GM19395 (cell line): Measurements from ENCODE around the gene NAALADL1.

Experiments
- ATAC-seq: cut with Tn5 transposase; IDR thresholded peaks from one replicate; pipeline ENCODE4 v1.9.1; 2021; ENCODE audit warnings: mild to moderate bottlenecking, moderate library complexity; ENCODE audit not compliant: unreplicated experiment

NAALADL1 gene, protein sequence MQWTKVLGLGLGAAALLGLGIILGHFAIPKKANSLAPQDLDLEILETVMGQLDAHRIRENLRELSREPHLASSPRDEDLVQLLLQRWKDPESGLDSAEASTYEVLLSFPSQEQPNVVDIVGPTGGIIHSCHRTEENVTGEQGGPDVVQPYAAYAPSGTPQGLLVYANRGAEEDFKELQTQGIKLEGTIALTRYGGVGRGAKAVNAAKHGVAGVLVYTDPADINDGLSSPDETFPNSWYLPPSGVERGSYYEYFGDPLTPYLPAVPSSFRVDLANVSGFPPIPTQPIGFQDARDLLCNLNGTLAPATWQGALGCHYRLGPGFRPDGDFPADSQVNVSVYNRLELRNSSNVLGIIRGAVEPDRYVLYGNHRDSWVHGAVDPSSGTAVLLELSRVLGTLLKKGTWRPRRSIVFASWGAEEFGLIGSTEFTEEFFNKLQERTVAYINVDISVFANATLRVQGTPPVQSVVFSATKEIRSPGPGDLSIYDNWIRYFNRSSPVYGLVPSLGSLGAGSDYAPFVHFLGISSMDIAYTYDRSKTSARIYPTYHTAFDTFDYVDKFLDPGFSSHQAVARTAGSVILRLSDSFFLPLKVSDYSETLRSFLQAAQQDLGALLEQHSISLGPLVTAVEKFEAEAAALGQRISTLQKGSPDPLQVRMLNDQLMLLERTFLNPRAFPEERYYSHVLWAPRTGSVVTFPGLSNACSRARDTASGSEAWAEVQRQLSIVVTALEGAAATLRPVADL

DNA sequence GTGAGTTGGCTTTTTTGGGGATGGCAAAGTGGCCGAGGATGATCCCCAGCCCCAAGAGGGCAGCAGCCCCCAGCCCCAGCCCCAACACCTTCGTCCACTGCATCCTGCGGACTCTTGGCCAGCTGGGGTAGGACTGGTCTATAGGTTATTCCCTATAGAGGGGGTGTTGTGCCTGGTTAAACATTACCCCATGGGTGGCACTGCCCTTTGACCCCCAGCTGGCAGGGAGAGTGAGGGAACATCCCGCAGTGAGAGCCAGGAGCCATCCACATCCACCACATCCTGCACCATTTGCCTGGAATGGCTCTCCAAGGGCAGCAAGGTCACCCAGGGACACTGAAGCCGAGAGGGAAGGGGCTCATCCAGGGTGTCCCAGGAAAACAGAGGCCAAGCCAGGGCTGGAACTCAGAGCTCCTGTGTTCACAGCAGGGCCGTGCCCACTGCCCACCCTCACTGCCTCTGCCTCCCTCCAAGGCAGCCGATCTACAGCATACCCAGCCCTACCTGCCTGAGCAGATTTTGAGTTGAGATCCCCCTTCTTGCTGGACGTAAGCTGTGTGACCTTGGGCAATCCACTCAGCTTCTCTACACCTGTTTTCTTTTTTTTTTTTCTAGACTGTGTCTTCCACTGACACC lies at the start of gene NAALADL1:
TSS of gene NAALADL1 (minus strand) at position 135 of the 636 bp plus-strand sequence. CDS start at position 103, 32 bp downstream.
- no peak for ATAC-seq

DNA sequence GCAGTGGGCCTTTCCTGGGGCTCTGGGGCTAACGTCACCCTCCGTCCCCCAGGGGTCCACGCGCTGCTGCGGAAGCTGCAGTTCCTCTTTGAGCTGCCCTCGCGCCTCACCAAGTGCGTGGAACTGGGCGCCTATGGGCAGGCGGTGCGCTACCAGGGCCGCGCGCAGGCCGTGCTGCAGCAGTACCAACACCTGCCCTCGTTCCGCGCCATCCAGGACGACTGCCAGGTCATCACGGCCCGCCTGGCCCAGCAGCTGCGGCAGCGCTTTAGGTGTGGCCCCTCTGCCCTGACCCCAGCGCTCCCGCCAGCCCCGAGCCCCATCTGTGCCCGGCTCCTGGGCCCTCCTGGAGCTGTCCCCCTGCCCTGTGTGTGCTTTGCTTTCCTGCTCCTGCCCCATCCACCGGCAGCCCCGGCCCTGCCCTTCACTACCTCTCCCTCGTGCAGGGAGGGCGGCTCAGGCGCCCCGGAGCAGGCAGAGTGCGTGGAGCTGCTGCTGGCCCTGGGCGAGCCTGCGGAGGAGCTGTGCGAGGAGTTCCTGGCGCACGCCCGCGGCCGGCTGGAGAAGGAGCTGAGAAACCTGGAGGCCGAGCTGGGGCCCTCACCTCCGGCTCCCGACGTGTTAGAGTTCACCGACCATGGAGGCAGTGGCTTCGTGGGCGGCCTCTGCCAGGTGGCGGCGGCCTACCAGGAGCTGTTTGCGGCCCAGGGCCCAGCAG lies 49.6 kb upstream of the NAALADL1 start:
- ATAC-seq, result no peak

DNA sequence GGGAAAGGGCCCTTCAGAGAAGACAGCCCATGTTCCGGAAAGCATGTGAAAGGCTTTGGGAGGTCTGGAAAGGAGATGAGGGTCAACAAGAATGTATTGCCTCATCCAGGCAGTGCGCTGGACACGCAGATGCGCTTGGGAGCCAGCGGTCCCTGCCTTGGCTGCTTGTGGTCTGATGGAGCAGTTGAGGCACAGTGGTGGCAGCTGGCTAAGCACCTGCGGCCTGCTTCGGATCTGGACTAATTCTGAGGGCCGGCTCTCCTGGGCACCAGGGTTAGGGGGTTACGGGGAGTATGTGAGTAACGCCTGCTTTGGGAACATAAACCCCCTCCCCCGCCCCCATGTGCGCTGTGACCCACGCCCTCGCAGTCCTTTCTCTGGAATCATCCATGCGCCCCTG lies 48.7 kb upstream of the NAALADL1 start:
- no peak for ATAC-seq

DNA sequence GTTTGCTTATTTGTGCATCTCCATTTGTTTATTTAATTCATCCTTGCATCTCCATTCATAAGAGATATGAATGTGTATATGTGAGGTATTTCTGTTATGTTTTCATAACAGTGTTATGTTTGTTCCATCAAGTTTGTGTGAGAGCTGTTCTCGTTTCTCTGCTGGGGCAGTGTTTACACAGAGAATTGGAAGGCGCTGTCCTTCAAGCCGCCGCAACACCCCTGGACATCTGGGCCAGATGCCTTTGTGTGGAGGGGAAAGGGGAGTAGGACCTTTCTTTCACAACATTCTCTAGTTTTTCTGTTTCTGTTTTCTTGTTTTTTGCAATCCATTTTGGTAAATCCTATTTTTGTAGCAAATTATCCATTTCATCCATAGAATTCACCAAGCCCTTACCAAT lies 46.3 kb upstream of the NAALADL1 start:
- ATAC-seq, result no peak

DNA sequence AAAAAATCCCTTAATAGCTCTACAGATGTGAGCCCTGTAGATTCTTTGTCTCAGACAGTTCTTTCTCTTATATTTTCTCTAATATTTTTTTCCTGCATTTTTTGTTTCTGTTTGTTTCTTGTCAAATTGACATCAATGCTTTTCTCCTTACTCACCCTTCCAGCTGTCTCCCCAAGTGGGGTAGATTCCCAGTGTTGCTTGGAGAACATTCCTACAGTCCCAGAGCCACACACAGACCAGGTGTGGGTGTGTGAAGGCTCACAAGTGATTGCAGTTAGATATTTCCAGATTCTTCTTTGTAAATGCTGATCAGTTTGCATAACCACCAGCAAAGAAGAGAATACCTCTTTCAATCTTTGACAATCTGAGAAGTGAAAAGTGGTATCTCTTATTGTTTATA lies 45.1 kb upstream of the NAALADL1 start:
- no peak for ATAC-seq

DNA sequence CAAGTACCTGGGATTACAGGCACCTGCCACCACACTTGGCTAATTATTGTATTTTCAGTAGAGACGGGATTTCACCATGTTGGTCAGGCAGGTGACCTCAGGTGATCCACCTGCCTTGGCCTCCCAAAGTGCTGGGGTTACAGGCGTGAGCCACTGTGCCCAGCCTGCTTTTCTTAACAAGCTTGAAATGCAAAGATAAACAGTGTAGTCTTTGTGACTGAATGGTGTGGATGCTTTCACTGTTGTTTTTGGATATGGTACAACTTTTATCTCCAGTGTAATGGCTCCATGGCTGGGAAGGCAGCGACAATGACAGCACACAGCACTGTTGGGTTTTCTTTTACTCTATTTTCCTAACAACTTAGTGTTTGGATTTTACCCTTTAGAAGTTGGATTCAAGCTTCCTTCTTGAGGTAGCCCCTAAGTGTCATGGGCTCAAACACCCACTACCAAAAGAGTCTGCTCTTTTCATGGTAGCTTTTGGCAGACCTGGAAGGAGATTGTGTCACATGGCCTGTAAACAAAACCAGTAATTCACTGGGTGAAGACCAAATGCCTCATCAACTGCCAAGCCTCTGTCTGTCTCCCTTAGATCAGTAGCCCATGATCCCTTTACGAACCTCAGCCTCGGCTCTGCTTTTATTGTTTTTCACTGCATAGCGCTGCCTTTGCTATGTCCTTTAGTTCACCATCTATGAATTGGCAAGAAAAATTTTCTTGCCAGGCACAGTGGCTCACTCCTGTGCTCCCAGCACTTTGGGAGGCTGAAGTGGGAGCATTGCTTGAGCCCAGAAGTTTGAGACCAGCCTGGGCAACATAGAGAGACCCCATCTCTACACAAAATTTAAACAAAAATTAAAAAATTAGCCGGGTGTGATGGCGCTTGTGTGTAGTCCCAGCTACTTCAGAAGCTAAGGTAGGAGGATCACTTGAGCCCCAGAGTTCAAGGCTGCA lies 44.1 kb upstream of the NAALADL1 start:
- ATAC-seq, result no peak

DNA sequence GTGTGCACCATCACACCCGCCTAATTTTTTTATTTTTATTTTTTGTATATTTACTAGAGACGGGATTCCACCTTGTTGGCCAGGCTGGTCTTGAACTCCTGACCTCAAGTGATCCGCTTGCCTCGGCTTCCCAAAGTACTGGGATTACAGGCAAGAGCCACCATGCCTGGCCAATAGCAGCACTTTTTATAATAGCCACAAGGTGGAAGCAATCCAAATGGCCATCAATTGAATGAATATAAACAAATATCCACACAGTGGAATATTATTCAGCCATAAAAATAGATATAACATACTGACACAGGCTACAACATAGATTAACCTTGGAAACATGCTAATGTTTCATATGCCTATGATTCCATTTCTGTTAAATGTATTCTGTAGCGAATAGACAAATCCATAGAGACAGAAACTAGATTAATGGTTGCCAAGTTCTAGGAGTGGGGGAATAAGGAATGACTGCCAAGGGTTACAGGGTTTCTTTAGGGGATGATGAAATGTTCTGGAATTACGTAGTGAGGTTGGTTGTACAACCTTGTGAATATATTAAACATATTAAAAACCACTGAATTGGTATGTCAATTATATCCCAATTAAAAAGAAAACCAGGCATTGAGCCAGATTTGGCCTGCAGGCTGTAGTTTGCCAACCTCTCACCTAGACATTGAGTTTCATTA lies 42.5 kb upstream of the NAALADL1 start:
- ATAC-seq, result no peak

DNA sequence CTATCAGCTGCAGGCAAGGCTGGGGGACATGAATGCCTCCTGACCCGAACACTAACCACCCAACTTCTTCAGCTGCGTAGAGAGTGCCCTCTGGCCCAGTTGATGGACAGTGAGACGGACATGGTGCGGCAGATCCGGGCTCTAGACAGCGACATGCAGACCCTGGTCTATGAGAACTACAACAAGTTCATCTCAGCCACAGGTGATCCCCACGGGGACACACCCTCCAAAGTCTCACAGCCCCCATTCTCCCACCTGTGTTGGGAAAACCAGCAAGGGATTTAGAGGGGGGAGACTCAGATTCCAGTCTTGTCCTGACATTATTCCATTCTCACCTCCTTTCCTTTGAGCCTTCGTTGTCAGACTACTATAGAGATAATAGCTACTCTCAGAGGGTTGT lies 38.6 kb upstream of the NAALADL1 start:
- ATAC-seq, result no peak

DNA sequence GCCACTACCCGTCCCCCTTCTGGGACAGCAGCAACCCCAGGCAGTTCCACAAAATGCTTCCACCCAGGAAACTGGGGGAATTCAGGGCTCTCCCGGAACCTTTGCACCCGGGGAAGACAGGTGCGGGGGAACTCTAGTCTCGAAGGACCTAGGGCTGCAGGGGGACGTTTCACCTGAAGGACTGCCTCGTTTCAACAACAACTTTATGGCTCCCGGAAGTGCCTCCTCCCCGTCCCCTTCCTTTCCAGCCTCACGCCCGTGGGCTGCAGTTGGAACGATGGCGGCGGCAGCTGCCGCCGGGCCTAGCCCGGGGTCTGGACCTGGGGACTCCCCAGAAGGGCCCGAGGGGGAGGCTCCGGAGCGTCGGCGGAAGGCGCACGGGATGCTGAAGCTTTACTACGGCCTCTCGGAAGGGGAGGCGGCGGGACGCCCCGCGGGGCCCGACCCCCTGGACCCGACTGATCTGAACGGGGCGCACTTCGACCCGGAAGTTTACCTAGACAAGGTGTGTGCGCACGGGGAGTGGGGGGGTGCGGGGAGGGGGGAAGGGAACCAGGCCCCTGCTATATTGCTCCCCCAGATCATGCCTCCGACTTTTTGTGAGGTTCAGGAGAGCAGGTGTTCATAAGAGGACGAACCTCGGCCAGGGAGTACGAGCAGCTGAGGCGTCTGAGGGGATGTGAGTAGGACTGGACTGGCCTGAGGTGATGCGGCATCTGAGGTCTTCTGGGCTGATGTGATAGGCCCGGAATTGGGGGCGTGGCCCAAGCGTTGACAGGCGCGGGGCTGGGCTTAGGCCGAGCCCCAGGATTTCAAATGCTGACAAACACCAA lies 37.8 kb upstream of the NAALADL1 start, which contains the start of gene VPS51:
TSS of gene VPS51 (plus strand) at position 241 of the 833 bp plus-strand sequence. CDS start at position 278, 37 bp downstream.
- ATAC-seq, result peak; percentile 91

DNA sequence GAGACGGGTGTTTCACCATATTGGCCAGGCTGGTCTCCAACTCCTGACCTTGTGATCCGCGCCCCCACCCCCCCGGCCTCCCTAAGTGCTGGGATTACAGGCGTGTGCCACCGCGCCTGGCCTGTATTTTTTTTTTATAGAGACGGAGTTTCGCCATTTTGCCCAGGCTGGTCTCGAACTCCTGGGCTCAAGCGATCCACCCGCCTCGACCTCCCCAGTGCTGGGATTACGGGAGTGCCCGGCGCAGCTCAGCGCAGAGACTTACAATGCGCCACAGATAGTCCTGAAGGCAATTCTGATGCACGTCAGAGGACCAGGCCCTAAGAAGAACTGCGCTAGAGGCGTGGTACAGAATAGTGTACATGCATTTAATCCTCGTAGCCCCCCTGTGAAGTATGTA lies 37.1 kb upstream of the NAALADL1 start:
- no peak for ATAC-seq

DNA sequence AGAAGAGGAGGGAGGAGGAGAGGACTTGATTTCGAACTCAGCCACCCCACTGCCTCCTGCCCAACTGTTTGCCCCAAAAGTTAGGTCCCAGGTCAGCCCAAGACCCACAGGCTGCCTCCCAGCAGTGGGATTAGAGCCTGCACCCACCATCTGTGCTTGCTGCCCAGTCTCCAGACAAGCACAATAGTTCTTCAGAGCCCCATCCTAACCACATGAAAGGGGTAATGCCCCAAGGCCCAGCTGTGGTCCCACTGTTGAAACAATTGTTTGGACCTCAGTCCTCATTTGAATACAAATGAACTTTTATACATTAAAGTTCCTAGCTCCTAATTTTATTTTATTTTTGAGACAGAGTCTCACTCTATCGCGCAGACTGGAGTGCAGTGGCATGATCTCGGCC lies 32.3 kb upstream of the NAALADL1 start:
- ATAC-seq, result no peak

DNA sequence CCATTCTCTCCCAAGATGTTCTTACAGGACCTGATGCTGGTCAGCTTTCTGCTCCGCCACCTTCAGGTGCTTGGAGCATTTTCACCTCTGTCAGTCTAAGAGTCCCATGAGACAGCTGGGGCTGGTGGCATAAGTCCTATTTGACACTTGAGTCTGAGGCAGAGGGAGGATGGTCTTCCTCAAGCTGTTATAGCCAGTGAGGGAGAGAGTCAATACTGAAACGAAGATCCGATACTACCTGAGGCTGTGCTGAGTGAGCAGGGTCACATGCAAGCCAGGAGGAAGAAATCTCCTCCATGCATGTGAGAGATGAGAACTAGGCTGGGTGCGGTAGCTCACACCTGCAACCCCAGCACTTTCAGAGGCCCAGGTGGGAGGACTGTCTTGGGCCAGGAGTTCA lies 31.3 kb upstream of the NAALADL1 start:
- no peak for ATAC-seq

DNA sequence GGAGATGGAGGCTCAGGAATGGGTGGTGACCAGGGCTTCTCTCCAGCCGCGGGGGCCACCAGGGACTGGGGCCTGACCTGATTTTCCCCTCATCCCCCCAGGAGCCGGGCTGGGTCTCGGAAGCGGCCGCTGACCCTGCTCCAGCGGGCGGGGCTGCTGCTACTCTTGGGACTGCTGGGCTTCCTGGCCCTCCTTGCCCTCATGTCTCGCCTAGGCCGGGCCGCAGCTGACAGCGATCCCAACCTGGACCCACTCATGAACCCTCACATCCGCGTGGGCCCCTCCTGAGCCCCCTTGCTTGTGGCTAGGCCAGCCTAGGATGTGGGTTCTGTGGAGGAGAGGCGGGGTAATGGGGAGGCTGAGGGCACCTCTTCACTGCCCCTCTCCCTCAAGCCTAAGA lies 29.5 kb upstream of the NAALADL1 start:
- ATAC-seq, result no peak

DNA sequence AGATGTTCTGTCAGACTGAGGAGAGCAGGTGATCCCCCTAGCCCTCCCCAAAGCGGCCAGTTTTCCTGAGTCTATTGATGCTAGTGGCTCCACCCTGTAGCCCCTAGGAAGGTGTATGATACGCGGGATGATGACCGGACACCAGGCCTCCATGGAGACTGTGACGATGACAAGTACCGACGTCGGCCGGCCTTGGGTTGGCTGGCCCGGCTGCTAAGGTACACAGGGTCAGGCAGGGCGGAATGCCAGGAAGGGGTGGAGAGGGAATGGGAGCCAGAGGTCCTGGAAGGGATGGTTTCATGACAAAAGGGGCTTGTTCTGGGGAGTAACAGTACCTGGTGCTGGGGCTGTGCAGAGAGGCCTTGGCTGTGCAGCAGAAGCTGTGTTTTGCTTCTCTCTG lies 28.9 kb upstream of the NAALADL1 start:
- no peak for ATAC-seq

DNA sequence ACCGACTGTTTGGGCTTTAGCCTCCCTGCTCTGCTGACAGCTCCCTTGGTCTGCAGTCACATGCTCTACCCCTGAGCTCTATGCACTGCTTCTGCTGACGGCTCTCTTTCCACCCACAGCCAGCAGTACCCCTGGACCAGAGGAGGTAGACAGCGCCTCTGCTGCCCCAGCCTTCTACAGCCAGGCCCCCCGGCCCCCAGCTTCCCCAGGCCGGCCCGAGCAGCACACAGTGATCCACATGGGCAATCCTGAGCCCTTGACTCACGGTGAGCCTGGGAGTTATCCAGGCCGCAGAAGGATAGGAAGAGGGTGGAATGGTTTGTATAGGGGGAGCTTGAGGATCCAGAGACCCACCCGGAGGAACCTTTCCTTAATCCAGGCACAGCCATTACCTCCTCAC lies 28.5 kb upstream of the NAALADL1 start:
- no peak for ATAC-seq

DNA sequence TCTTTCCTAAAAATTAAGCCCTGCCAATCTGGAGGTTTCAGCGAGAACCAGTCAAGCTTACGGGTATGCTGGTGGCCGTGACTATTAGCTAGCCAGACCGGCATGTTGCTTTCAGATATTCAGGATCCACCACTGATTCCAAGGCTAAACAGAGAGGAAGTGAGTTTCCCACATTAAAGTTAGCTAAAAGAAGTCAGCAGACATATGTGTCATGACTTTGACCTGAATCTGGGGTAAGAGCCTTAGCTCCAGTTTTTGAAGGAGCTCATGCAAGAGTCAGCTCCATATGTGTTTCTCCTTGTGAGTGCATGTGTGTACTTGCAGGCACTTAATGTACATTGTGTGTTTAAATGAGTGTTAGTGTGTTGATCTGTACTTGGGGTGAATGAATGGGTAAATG lies 27.1 kb upstream of the NAALADL1 start:
- no peak for ATAC-seq

DNA sequence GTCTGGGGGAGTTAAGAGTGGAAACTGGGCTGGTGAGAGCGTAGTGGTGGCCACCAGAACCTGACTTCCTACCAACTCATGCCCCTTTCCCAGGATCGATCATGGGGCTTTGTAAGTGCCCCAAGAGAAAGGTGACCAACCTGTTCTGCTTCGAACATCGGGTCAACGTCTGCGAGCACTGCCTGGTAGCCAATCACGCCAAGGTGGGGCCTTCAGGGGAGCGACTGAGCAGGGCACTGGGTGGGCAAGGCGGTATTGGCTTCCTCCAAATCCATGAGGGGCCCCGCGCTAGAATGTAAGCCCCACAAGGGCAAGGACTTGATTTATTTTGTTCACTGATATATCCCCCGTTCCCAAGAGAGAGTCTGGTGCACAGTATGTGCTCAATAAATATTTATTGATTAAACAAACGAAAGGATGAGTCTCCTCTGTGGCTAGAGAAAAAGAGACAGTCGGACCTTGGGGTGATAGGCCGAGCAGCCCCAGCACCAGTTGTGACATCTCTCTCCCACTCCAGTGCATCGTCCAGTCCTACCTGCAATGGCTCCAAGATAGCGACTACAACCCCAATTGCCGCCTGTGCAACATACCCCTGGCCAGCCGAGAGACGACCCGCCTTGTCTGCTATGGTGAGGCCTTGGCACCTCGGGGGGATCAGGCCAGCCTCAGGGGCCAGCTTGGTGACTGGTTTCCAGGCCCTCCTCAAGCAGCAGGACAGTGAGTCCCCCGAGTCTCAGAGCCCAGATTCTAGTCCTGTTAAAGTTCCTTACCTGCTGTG lies 26.4 kb upstream of the NAALADL1 start:
- peak; percentile 9 for ATAC-seq
